Smooth muscle cell of the brain vasculature (primary cell): Measurements from ENCODE around the gene ELP6.
"Not testable (repeated sequence)": the region's sequence is repeated elsewhere in the genome, so short reads cannot be mapped to it uniquely, and the experiment has no call there.

Experiments used
- DNase-seq: peaks from one replicate; pipeline ENCODE4 v3.0.0-alpha.2; 2012; ENCODE audit warnings: low read depth, low spot score

The ELP6 gene

DNA sequence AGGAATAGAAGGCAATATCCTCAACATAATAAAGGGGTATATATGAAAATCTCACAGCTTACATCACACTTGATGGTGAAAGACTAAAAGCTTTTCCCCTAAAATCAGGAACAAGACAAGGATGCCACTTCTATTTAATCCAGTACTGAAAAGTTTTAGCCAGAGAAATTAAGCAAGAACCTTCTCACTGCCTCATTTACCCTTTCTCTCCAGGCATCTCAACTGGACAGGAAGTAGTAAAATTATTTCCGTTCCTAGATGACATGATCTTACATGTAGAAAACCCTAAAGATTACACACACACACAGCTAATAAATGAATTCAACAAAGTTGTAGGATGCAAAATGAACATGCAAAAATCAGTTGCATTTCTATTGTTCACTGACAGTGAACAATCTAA is 48.9 kb downstream of the ELP6 start:
- no peak for DNase-seq

DNA sequence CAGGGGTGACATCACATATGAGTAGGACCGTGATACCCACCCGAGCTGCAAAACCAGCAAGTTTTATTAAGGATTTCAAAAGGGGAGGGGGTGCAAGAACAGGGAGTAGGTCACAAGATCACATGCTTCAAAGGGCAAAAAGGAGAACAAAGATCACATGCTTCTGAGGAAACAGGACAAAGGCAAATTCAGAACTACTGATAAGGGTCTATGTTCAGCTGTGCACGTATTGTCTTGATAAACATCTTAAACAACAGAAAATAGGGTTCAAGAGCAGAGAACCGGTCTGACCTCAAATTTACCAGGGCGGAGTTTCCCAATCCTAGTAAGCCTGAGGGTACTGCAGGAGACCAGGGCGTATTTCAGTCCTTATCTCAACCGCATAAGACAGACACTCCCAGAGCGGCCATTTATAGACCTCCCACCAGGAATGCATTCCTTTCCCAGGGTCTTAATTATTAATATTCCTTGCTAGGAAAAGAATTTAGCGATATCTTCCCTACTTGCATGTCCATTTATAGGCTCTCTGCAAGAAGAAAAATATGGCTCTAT is 53.9 kb downstream of the ELP6 start:
- not testable (repeated sequence) for DNase-seq

DNA sequence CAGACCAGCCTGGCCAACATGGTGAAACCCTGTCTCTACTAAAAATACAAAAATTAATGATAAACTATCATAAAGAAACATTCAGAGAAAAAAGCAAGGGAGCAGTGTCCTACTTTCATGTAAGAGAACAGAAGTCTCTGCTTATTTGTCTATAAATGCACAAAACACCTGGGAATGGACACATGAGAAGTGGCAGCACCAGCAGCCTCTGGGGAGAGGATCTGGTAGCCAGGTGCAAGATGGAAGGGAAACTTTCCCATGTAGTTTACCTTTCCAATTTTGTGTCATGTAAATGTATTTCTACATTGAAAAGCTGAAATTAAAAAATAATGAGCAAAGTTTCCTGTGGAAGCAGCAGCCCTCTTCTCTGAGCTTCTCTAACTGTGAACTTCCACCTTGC is 56.5 kb downstream of the ELP6 start:
- DNase-seq = no peak

DNA sequence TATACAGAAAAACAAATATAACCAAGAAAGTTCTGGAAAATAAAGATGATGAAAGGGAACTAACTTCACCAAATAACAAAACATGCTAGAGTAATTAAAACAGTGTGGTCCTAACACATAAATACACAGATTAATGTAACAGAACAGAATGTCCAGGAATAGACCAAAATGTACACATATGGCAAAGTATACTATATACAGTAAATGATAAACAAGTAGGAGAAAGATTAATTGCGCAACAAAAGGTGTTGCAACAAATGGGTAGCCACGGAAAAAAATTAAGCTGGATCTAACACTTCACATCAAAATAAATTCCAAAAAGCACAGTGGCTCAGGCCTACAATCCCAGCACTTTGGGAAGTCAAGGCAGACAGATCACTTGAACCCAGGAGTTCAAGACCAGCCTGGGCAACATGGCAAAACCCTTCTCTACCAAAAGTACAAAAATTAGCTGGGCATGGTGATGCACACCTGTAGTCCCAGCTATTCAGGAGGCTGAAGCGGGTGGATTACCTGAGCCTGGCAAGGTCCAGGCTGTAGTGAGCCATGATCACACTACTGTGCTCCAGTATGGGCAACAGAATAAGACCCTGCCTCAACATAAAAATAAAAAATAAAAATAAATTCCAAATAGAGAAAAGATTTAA is 57.6 kb downstream of the ELP6 start:
- DNase-seq = no peak

DNA sequence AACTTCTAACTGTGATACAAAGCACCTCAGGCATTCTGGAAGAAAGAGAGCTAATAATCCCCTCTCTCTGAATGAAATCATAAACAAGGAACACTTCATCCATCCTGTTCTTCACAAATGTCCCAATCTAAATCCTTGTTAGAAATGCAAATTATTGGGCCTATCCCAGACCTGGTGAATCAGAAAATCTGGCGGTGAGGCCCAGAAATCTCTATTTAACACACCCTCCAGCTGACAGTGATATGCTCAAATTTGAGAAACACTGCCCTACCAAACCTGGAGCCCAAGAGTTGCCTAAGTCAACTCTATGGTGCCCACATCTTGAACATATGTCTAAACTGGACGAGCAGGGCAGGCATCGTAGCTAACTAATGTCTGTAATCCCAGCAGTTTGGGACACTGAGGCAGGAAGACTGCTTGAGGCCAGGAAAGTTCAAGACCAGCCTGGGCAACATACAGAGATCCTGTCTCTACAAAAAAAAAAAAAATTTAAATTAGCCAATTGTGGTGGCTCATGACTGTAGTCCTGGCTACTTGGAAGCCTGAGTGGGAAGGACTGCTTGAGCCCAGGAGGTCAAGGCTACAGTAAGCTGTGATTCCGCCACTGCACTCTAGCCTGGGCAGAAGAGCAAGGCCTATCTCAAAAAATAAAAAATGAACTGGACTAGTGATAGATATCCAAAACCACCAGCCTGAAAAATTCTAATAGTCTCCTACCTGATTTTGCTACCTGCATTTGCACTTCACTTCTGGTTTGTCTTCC is 60.9 kb downstream of the ELP6 start:
- DNase-seq = no peak
